Measurements from ENCODE around the gene SRXN1.

- TF ChIP-seq, protein P1, sequence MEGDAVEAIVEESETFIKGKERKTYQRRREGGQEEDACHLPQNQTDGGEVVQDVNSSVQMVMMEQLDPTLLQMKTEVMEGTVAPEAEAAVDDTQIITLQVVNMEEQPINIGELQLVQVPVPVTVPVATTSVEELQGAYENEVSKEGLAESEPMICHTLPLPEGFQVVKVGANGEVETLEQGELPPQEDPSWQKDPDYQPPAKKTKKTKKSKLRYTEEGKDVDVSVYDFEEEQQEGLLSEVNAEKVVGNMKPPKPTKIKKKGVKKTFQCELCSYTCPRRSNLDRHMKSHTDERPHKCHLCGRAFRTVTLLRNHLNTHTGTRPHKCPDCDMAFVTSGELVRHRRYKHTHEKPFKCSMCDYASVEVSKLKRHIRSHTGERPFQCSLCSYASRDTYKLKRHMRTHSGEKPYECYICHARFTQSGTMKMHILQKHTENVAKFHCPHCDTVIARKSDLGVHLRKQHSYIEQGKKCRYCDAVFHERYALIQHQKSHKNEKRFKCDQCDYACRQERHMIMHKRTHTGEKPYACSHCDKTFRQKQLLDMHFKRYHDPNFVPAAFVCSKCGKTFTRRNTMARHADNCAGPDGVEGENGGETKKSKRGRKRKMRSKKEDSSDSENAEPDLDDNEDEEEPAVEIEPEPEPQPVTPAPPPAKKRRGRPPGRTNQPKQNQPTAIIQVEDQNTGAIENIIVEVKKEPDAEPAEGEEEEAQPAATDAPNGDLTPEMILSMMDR (IDR thresholded peaks at IDR 0.05; ENCODE audit: low read length), result no peak
- no peak for TF ChIP-seq EZH2 (optimal IDR thresholded peaks at IDR 0.05; ENCODE audit: low read depth, low read length)
Measured at GRCh38 chr20:692044-692443, 39.0 kb upstream of the SRXN1 start.

Measured in MM.1S (cell line).